Thyroid gland (tissue), 4 donors: Measurements from ENCODE around the gene ANKS1A. TPM values are rescaled to one million over a fixed set of nuclear protein-coding genes. Genes with fewer than 3 reads are reported as not detected.

Experiments
- DNase-seq, 2 donors: peaks; one replicate each; pipeline ENCODE4 v3.0.0-alpha.2; 2019
- H3K27ac ChIP-seq, 3 donors: fragments of 200-600 bp; sonication (generic); 1 replicate in 2 of 3; 2 replicates in 1 of 3; pipeline ENCODE4 v1.5.1; 2016 to 2019; ENCODE audit warnings: mild to moderate bottlenecking in 1 of 3, moderate library complexity in 1 of 3
- H3K27me3 ChIP-seq: fragments of 200-600 bp; sonication (generic); one replicate; pipeline ENCODE4 v1.5.1; 2019
- H3K36me3 ChIP-seq, 2 donors: fragments of 200-600 bp; sonication (generic); one replicate each; pipeline ENCODE4 v1.5.1; 2016 to 2019
- H3K4me1 ChIP-seq, 2 donors: fragments of 200-600 bp; sonication (generic); one replicate each; pipeline ENCODE4 v1.5.1; 2017 to 2019
- H3K4me3 ChIP-seq, 3 donors: fragments of 200-600 bp; sonication (generic); replicated peaks in 1 of 3; 1 replicate in 2 of 3; 2 replicates in 1 of 3; pipeline ENCODE4 v1.5.1; 2016; ENCODE audit warnings: mild to moderate bottlenecking in 1 of 3
- H3K9me3 ChIP-seq: fragments of 200-600 bp; sonication (generic); one replicate; pipeline ENCODE4 v1.5.1; 2017
- CTCF ChIP-seq, 6 experiments: fragments of 200-600 bp in 3 of 6; fragments of 450-650 bp in 3 of 6; sonication (generic) in 3 of 6; IDR thresholded peaks; one replicate each; pipeline ENCODE4 v1.5.1; 2016 to 2019; ENCODE audit warnings: antibody characterized with exemption in 6 of 6, mild to moderate bottlenecking in 2 of 6, inconsistent platforms in 1 of 6, moderate library complexity in 1 of 6
- POLR2A ChIP-seq, 2 donors: fragments of 450-650 bp; IDR thresholded peaks; one replicate each; pipeline ENCODE4 v1.6.1; 2017; ENCODE audit warnings: antibody characterized with exemption in 2 of 2, mild to moderate bottlenecking in 2 of 2, moderate library complexity in 1 of 2
- WGBS, 2 donors: methylation state at CpG; one replicate each; pipeline ENCODE4 v1.1.5; 2017; 5-methylcytosine and 5-hydroxymethylcytosine counted together
- intact Hi-C: fragments of 100-400 bp; cut with DNase I; formaldehyde crosslinking; loops from one replicate; pipeline ENCODE4 v1.15.1; 2023
- total RNA-seq, 4 donors: library from RNA; depleted of rRNA; stranded (reverse); fragments of >200 nt; gene quantifications; one replicate each; pipeline ENCODE4 v1.2.3, GENCODE V29; 2016

ANKS1A gene
- total RNA-seq, 4 donors from 2014 or later: 29.9 to 43.8 (median 34.4) TPM

GRCh38 chr6:35051997-35052583, 163.0 kb downstream of the ANKS1A start:
- no peak for DNase-seq
- no peaks in the 10 kb centered on the region for H3K27me3 ChIP-seq
- intact Hi-C loops: no loop called here
- H3K4me3 ChIP-seq: no peak overlapping the region
- no peaks in the 10 kb centered on the region for H3K36me3 ChIP-seq
- H3K27ac ChIP-seq: no peak overlapping the region
- TF ChIP-seq CTCF (IDR thresholded peaks at IDR 0.05): no peak
- TF ChIP-seq POLR2A (IDR thresholded peaks at IDR 0.05): no peak
- no peaks in the 10 kb centered on the region for H3K9me3 ChIP-seq
- peaks cover 21 to 54% of the 10 kb centered on the region in 2 donors for H3K4me1 ChIP-seq
- 84 to 96% methylated on average over 7 of the region's 7 CpGs for WGBS, 2 donors

GRCh38 chr6:35052694-35053565, 163.9 kb downstream of the ANKS1A start:
- no peaks in the 10 kb centered on the region for H3K9me3 ChIP-seq
- peaks cover 23 to 54% of the 10 kb centered on the region in 2 donors for H3K4me1 ChIP-seq
- WGBS, 2 donors: 67 to 89% methylated on average over 9 of the region's 9 CpGs
- peak in 1 of 2 donors; percentile 18 for DNase-seq
- H3K27me3 ChIP-seq: no peaks in the 10 kb centered on the region
- intact Hi-C loops: no loop called here
- TF ChIP-seq CTCF (IDR thresholded peaks at IDR 0.05): no peak
- no peak overlapping the region for H3K27ac ChIP-seq
- H3K36me3 ChIP-seq: no peaks in the 10 kb centered on the region
- H3K4me3 ChIP-seq: no peak overlapping the region

GRCh38 chr6:35053701-35054100, 164.6 kb downstream of the ANKS1A start:
- WGBS, 2 donors: 96 to 98% methylated on average over 3 of the region's 3 CpGs

GRCh38 chr6:35054106-35054742, 165.2 kb downstream of the ANKS1A start:
- intact Hi-C loops: no loop called here

More at GRCh38 chr6:35053701-35054100, 164.6 kb downstream of the ANKS1A start:
- H3K27me3 ChIP-seq: no peaks in the 10 kb centered on the region
- H3K4me1 ChIP-seq: peaks cover 22 to 54% of the 10 kb centered on the region in 2 donors
- H3K27ac ChIP-seq: peak overlapping the region in 1 of 3 donors; percentile 15
- intact Hi-C loops: no loop called here
- DNase-seq: no peak
- H3K4me3 ChIP-seq: no peak overlapping the region
- H3K36me3 ChIP-seq: peaks cover 1 to 4% of the 10 kb centered on the region in 2 donors
- TF ChIP-seq CTCF (IDR thresholded peaks at IDR 0.05) (no peak), POLR2A (IDR thresholded peaks at IDR 0.05) (no peak)
- H3K9me3 ChIP-seq: no peaks in the 10 kb centered on the region

More at GRCh38 chr6:35054106-35054742, 165.2 kb downstream of the ANKS1A start:
- Histone ChIP-seq H3K4me1 (peaks cover 20 to 54% of the 10 kb centered on the region in 2 donors), H3K36me3 (peaks cover 4 to 7% of the 10 kb centered on the region in 2 donors), H3K27me3 (no peaks in the 10 kb centered on the region), H3K9me3 (no peaks in the 10 kb centered on the region), H3K4me3 (no peak overlapping the region), H3K27ac (peak overlapping the region in 1 of 3 donors; percentile 15)
- 96 to 98% methylated on average over 8 of the region's 8 CpGs for WGBS, 2 donors
- TF ChIP-seq POLR2A (IDR thresholded peaks at IDR 0.05) (no peak), CTCF (IDR thresholded peaks at IDR 0.05) (no peak)
- DNase-seq: no peak
